T-helper 1 cell treated with Interleukin-12 subunit alpha and Interleukin-12 subunit beta and Interleukin-4 antibody, amounts not matched to agents 30 μg/mL and 1 μg/mL, for 36 hours (primary cell): ENCODE data around the gene NUDT7.

Source experiments
- H3K27ac Mint-ChIP-seq: one replicate; pipeline ENCODE4 v1.8.0; 2021; ENCODE audit warnings: mild to moderate bottlenecking, mixed read lengths
- H3K27me3 Mint-ChIP-seq: one replicate; pipeline ENCODE4 v1.8.0; 2021; ENCODE audit warnings: low read depth, mixed read lengths
- H3K36me3 Mint-ChIP-seq: one replicate; pipeline ENCODE4 v1.8.0; 2021; ENCODE audit warnings: low read depth, mixed read lengths
- H3K4me1 Mint-ChIP-seq: one replicate; pipeline ENCODE4 v1.8.0; 2021; ENCODE audit warnings: low read depth, mixed read lengths
- H3K4me3 Mint-ChIP-seq: one replicate; pipeline ENCODE4 v1.8.0; 2021; ENCODE audit warnings: mild to moderate bottlenecking, moderate library complexity, mixed read lengths
- H3K9me3 Mint-ChIP-seq: one replicate; pipeline ENCODE4 v1.8.0; 2021; ENCODE audit warnings: mixed read lengths

NUDT7 gene

DNA sequence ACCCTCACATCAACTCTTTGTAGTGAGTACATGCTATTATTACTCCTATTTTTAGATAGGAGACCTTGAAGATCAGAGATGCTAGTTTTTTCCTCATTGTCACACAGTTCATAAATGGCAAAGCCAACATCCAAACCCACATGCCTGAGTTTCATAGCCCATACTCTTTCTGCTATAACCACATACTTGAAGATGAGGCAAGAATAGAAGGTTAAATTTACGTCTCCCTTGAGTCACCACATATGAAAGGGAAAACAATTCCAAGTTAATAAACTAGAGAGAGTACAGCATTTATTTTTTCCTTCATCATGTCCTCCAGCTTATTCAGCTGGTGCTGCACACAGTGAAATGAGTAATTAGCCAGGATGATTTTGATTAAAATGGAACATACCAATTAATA lies 23.7 kb downstream of the NUDT7 start:
- no peaks in the 10 kb centered on the region for H3K27me3 Mint-ChIP-seq
- H3K4me1 Mint-ChIP-seq, result no peaks in the 10 kb centered on the region
- no peak overlapping the region for H3K27ac Mint-ChIP-seq
- no peaks in the 10 kb centered on the region for H3K36me3 Mint-ChIP-seq
- H3K4me3 Mint-ChIP-seq, result no peak overlapping the region
- no peaks in the 10 kb centered on the region for H3K9me3 Mint-ChIP-seq

DNA sequence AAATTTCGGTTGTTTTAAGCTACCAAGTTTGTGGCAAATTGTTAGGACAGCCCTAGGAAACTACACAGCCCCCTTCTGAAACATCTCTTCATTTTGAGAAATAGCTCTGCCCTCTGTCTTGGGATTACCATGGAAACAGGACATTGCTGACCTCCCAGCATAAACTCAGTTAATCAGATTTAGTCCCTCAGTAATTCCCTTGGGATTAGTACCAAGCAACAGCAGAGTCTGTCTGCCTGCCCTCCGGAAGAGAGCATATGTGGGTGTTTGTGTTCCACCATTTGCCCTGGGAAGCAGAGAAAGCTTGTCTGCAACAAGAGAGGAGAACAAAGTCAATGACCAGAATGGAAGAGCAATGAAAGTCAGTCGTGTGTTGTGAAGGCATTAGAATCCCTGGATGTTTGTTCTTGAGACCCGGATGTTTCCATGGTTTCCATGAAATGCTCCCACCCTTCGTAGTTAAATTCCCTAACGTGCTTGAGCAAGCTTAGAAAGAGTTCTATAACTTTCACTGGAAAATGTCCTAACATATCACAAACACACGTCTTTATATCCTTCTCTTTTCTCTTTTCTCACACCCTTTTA lies 26.2 kb downstream of the NUDT7 start:
- Mint-ChIP-seq H3K4me3 (no peak overlapping the region), H3K9me3 (no peaks in the 10 kb centered on the region), H3K27me3 (no peaks in the 10 kb centered on the region), H3K27ac (no peak overlapping the region), H3K4me1 (no peaks in the 10 kb centered on the region), H3K36me3 (no peaks in the 10 kb centered on the region)

DNA sequence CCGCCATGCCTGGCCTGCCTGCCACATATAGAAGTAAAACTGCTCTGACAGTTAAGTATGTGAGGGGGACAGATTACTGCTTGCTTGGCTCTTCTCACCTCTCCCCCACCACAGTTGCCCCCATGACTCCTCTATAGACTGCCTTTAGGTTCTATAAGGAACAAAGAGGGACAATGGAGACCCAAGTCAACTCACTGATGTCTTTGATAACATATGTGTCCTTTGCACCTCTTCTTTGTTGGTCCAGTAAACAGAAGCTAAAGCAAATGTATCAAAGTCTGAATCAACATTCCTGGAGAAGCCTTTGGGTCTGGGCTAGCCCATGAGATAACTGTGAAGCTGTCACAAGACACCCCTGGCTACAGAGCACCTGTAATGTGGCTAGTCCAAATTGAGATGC lies 27.1 kb downstream of the NUDT7 start:
- no peaks in the 10 kb centered on the region for H3K4me1 Mint-ChIP-seq
- no peaks in the 10 kb centered on the region for H3K36me3 Mint-ChIP-seq
- no peak overlapping the region for H3K27ac Mint-ChIP-seq
- no peak overlapping the region for H3K4me3 Mint-ChIP-seq
- no peaks in the 10 kb centered on the region for H3K9me3 Mint-ChIP-seq
- H3K27me3 Mint-ChIP-seq, result peaks cover 3% of the 10 kb centered on the region

GRCh38 chr16:77758046-77758445 lies 35.7 kb downstream of the NUDT7 start:
- H3K27me3 Mint-ChIP-seq, result peaks cover 8% of the 10 kb centered on the region

GRCh38 chr16:77758508-77758907 lies 36.2 kb downstream of the NUDT7 start:
- Mint-ChIP-seq H3K9me3 (no peaks in the 10 kb centered on the region), H3K4me1 (no peaks in the 10 kb centered on the region), H3K36me3 (no peaks in the 10 kb centered on the region), H3K27me3 (peaks cover 8% of the 10 kb centered on the region), H3K4me3 (no peak overlapping the region), H3K27ac (no peak overlapping the region)

More at GRCh38 chr16:77758046-77758445, 35.7 kb downstream of the NUDT7 start:
- Mint-ChIP-seq H3K36me3 (no peaks in the 10 kb centered on the region), H3K27ac (no peak overlapping the region), H3K4me1 (no peaks in the 10 kb centered on the region), H3K4me3 (no peak overlapping the region), H3K9me3 (no peaks in the 10 kb centered on the region)

DNA sequence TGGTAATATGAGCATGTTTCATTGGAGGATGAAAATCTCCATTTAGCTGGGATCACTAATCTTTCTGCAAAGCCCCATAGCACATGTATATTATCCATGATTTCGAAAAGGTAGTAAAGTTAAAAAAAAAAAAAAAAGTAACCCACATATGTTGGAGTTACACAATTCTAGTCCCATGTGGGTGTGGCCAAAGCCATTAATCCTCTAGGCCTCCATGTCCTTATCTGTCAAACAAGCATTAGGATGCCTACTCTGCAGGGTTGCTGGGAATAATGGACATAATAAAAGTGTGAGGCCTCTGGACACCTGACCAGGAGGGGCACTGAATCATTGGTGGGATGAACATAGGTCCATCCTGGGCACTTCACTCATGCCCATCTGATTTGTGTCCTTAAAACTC lies 36.9 kb downstream of the NUDT7 start:
- Mint-ChIP-seq H3K27ac (no peak overlapping the region), H3K36me3 (no peaks in the 10 kb centered on the region), H3K27me3 (peaks cover 5% of the 10 kb centered on the region), H3K4me1 (no peaks in the 10 kb centered on the region), H3K4me3 (no peak overlapping the region), H3K9me3 (no peaks in the 10 kb centered on the region)

- Mint-ChIP-seq H3K27ac (no peak overlapping the region), H3K4me1 (no peaks in the 10 kb centered on the region), H3K9me3 (no peaks in the 10 kb centered on the region), H3K4me3 (no peak overlapping the region), H3K27me3 (peaks cover 5% of the 10 kb centered on the region), H3K36me3 (no peaks in the 10 kb centered on the region)
Observed at GRCh38 chr16:77759821-77760220, 37.5 kb downstream of the NUDT7 start.

DNA sequence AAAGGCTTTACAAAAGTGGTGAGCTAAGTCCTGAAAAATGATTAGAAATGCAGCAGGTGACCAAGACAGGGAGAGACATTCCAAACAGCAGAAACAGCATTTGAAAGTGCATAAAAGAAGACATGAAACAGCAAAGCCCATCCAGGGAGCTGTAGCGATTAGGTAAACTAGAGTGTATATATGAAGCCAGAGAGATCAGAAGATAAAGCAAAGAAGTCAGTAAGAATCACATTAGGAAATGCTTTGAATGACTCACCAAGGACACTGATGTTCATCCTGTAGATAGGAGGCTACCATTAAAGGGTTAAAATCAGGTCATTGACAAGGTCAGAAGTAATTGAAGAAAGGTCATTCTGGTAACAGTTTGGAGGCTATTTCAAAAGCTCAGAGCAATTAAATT lies 38.5 kb downstream of the NUDT7 start:
- Mint-ChIP-seq H3K4me1 (no peaks in the 10 kb centered on the region), H3K27ac (no peak overlapping the region), H3K27me3 (peaks cover 5% of the 10 kb centered on the region), H3K4me3 (no peak overlapping the region), H3K36me3 (no peaks in the 10 kb centered on the region), H3K9me3 (no peaks in the 10 kb centered on the region)

DNA sequence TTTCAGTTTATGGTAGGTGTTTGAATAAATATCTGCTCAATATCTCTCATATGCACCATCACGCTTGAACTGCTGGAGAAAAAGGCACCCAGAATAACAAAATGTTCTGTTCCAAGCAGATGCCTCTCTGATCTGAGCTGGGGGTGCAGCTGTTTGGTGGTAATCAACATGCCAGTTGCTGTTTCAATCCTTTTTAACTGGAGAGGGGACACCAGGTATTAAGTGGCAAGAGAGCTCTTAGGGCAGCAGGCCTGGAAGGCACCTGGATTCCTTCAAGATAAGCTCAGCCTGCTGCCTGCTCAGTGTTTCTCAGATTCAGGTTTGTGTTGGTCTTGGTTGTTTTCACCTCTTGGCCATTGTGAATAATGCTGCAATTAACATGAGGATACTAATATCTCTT lies 38.9 kb downstream of the NUDT7 start:
- Mint-ChIP-seq H3K4me1 (no peaks in the 10 kb centered on the region), H3K4me3 (no peak overlapping the region), H3K27me3 (peaks cover 2% of the 10 kb centered on the region), H3K36me3 (no peaks in the 10 kb centered on the region), H3K9me3 (no peaks in the 10 kb centered on the region), H3K27ac (no peak overlapping the region)

DNA sequence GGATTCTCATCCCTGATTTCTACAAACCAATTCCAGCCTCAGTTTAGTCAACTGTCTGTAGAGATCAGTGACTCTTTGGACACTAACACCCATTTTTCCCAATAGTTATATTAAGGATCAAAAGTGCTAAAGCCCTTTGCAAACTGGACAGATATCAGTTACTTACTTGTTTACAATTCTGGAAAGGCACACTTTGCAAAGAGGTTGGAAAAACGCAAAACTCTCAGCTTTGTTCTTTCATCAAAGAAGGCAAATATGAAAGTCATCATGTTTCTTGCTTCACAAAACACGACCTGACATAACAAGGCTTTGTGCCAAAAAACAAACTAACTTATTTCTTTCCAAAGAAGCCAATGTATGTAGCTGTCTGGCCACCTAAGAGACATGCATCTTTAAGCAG lies 39.9 kb downstream of the NUDT7 start:
- no peaks in the 10 kb centered on the region for H3K27me3 Mint-ChIP-seq
- no peak overlapping the region for H3K27ac Mint-ChIP-seq
- H3K9me3 Mint-ChIP-seq, result no peaks in the 10 kb centered on the region
- no peaks in the 10 kb centered on the region for H3K4me1 Mint-ChIP-seq
- no peak overlapping the region for H3K4me3 Mint-ChIP-seq
- H3K36me3 Mint-ChIP-seq, result no peaks in the 10 kb centered on the region

GRCh38 chr16:77763994-77764393 lies 41.7 kb downstream of the NUDT7 start:
- no peaks in the 10 kb centered on the region for H3K9me3 Mint-ChIP-seq
- H3K4me3 Mint-ChIP-seq, result no peak overlapping the region
- no peaks in the 10 kb centered on the region for H3K36me3 Mint-ChIP-seq
- H3K27me3 Mint-ChIP-seq, result peaks cover 6% of the 10 kb centered on the region
- no peak overlapping the region for H3K27ac Mint-ChIP-seq
- no peaks in the 10 kb centered on the region for H3K4me1 Mint-ChIP-seq

- no peaks in the 10 kb centered on the region for H3K36me3 Mint-ChIP-seq
- H3K9me3 Mint-ChIP-seq, result no peaks in the 10 kb centered on the region
- H3K27ac Mint-ChIP-seq, result no peak overlapping the region
- no peaks in the 10 kb centered on the region for H3K4me1 Mint-ChIP-seq
- no peak overlapping the region for H3K4me3 Mint-ChIP-seq
- peaks cover 6% of the 10 kb centered on the region for H3K27me3 Mint-ChIP-seq
Observed at GRCh38 chr16:77767211-77767610, 44.9 kb downstream of the NUDT7 start.

DNA sequence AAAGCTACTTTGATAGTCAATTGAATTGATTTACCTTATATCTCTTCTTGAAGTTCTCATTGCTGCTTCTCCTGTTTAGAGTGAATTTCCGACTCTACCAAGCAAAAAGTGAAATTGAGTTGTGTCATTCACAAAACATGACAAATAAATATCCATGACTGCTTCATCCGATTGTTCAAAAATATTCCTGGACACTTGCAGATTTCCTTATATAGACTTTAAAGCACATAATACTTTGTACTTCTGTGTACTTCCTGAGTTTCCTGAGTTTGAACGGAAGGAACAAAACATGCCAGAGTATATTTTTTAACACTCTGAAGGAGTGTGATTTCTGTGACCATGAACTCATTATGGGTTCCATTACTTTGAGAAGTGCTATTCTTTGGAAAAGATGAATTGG lies 45.5 kb downstream of the NUDT7 start:
- Mint-ChIP-seq H3K36me3 (no peaks in the 10 kb centered on the region), H3K9me3 (no peaks in the 10 kb centered on the region), H3K27me3 (peaks cover 6% of the 10 kb centered on the region), H3K4me1 (no peaks in the 10 kb centered on the region), H3K27ac (no peak overlapping the region), H3K4me3 (no peak overlapping the region)

GRCh38 chr16:77775911-77776909 lies 53.9 kb downstream of the NUDT7 start:
- Mint-ChIP-seq H3K4me1 (no peaks in the 10 kb centered on the region), H3K9me3 (no peaks in the 10 kb centered on the region), H3K4me3 (no peak overlapping the region), H3K27ac (no peak overlapping the region), H3K36me3 (no peaks in the 10 kb centered on the region), H3K27me3 (no peaks in the 10 kb centered on the region)

- Mint-ChIP-seq H3K27me3 (no peaks in the 10 kb centered on the region), H3K9me3 (no peaks in the 10 kb centered on the region), H3K27ac (no peak overlapping the region), H3K4me1 (no peaks in the 10 kb centered on the region), H3K36me3 (no peaks in the 10 kb centered on the region), H3K4me3 (no peak overlapping the region)
Observed at GRCh38 chr16:77777745-77778144, 55.4 kb downstream of the NUDT7 start.
